Breast epithelium (tissue), 3 donors: Measurements from ENCODE around the gene NUP107.

Source experiments
- POLR2A ChIP-seq: fragments of 450-650 bp; IDR thresholded peaks from one replicate; pipeline ENCODE4 v1.6.1; 2016; ENCODE audit warnings: antibody characterized with exemption, mild to moderate bottlenecking, moderate library complexity
- POLR2AphosphoS5 ChIP-seq, 3 donors: sonication (generic); formaldehyde crosslinking; IDR thresholded peaks; one replicate each; pipeline ENCODE4 v1.6.1; 2017; ENCODE audit warnings: antibody characterized with exemption in 3 of 3
- TF ChIP-seq, protein P1 (sequence below), 3 donors: fragments of 450-650 bp; IDR thresholded peaks; one replicate each; pipeline ENCODE4 v1.5.1; 2016 to 2017; ENCODE audit warnings: antibody characterized with exemption in 3 of 3, mild to moderate bottlenecking in 3 of 3, moderate library complexity in 3 of 3

- TF ChIP-seq, protein P1, sequence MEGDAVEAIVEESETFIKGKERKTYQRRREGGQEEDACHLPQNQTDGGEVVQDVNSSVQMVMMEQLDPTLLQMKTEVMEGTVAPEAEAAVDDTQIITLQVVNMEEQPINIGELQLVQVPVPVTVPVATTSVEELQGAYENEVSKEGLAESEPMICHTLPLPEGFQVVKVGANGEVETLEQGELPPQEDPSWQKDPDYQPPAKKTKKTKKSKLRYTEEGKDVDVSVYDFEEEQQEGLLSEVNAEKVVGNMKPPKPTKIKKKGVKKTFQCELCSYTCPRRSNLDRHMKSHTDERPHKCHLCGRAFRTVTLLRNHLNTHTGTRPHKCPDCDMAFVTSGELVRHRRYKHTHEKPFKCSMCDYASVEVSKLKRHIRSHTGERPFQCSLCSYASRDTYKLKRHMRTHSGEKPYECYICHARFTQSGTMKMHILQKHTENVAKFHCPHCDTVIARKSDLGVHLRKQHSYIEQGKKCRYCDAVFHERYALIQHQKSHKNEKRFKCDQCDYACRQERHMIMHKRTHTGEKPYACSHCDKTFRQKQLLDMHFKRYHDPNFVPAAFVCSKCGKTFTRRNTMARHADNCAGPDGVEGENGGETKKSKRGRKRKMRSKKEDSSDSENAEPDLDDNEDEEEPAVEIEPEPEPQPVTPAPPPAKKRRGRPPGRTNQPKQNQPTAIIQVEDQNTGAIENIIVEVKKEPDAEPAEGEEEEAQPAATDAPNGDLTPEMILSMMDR (IDR thresholded peaks at IDR 0.05) = no peak
- no peak for TF ChIP-seq POLR2A
- TF ChIP-seq POLR2AphosphoS5 (IDR thresholded peaks at IDR 0.05) = no peak
Measured at GRCh38 chr12:68766646-68767045, 79.9 kb downstream of the NUP107 start.
